Body of pancreas (tissue), 4 donors: ENCODE measurements around the gene RPS4Y1. TPM values are rescaled to one million over a fixed set of nuclear protein-coding genes. Genes with fewer than 3 reads are reported as not detected.

Experiments used
- ATAC-seq: fragments of 150-250 bp; one replicate; pipeline ENCODE4 v1.9.1; 2016
- DNase-seq, 4 donors: peaks; one replicate each; pipeline ENCODE4 v3.0.0-alpha.2; 2019
- H3K27ac ChIP-seq, 4 donors: fragments of 200-600 bp; sonication (generic); 1 replicate in 3 of 4; 2 replicates in 1 of 4; pipeline versions ENCODE4 v1.5.1 to v1.6.1; 2016 to 2019; ENCODE audit warnings: mild to moderate bottlenecking in 1 of 4, mixed read lengths in 1 of 4, moderate library complexity in 1 of 4
- H3K27me3 ChIP-seq, 2 donors: fragments of 200-600 bp; sonication (generic); one replicate each; pipeline ENCODE4 v1.6.0; 2016; ENCODE audit warnings: mild to moderate bottlenecking in 1 of 2
- H3K36me3 ChIP-seq, 2 donors: fragments of 200-600 bp; sonication (generic); replicated peaks in 1 of 2; 2 replicates each; pipeline ENCODE4 v1.5.1; 2016; ENCODE audit warnings: low read depth in 2 of 2; ENCODE audit not compliant: insufficient read depth in 1 of 2
- H3K4me1 ChIP-seq: fragments of 200-600 bp; sonication (generic); one replicate; pipeline ENCODE4 v1.6.0; 2016
- H3K4me3 ChIP-seq, 2 donors: fragments of 200-600 bp; sonication (generic); 1 replicate in 1 of 2; 2 replicates in 1 of 2; pipeline ENCODE4 v1.5.1; 2016 to 2019
- H3K9me3 ChIP-seq, 3 donors: fragments of 200-600 bp; sonication (generic); 1 replicate in 2 of 3; 2 replicates in 1 of 3; pipeline ENCODE4 v1.5.1; 2016
- CTCF ChIP-seq, 7 experiments: fragments of 450-650 bp in 4 of 7; fragments of 200-600 bp in 3 of 7; sonication (generic) in 3 of 7; IDR thresholded peaks; one replicate each; pipeline ENCODE4 v1.5.1; 2016 to 2019; ENCODE audit warnings: antibody characterized with exemption in 7 of 7
- POLR2A ChIP-seq, 3 donors: fragments of 450-650 bp; IDR thresholded peaks; one replicate each; pipeline ENCODE4 v1.6.1; 2016; ENCODE audit warnings: antibody characterized with exemption in 3 of 3, mild to moderate bottlenecking in 2 of 3
- WGBS, 2 donors: methylation state at CpG; one replicate each; pipeline ENCODE4 v1.1.5; 2017; 5-methylcytosine and 5-hydroxymethylcytosine counted together
- intact Hi-C: fragments of 100-400 bp; cut with DNase I; formaldehyde crosslinking; loops from one replicate; pipeline ENCODE4 v1.15.1; 2023
- total RNA-seq, 2 donors: library from RNA; depleted of rRNA; stranded (reverse); fragments of >200 nt; gene quantifications; one replicate each; pipeline ENCODE4 v1.1.0, GENCODE V29; 2016

Gene RPS4Y1
- total RNA-seq, 2 donors from 2014 or later = not detected

- 42 to 46% methylated on average over 2 to 4 of the region's 4 CpGs for WGBS, 2 donors
- DNase-seq (peak in 2 of 4 donors; percentile 65 to 85), ATAC-seq (peak; percentile 91)
- TF ChIP-seq CTCF (IDR thresholded peaks at IDR 0.05) (no peak), POLR2A (IDR thresholded peaks at IDR 0.05) (no peak)
- no peak overlapping the region for H3K4me3 ChIP-seq
- H3K9me3 ChIP-seq = no peaks in the 10 kb centered on the region
- peak overlapping the region in 1 of 4 donors; percentile 6 for H3K27ac ChIP-seq
- no peaks in the 10 kb centered on the region for H3K27me3 ChIP-seq
- H3K36me3 ChIP-seq = no peaks in the 10 kb centered on the region
- peaks cover 22% of the 10 kb centered on the region for H3K4me1 ChIP-seq
- intact Hi-C loops = no loop called here
Measured at GRCh38 chrY:2846791-2847190, 5.4 kb downstream of the RPS4Y1 start.

DNA sequence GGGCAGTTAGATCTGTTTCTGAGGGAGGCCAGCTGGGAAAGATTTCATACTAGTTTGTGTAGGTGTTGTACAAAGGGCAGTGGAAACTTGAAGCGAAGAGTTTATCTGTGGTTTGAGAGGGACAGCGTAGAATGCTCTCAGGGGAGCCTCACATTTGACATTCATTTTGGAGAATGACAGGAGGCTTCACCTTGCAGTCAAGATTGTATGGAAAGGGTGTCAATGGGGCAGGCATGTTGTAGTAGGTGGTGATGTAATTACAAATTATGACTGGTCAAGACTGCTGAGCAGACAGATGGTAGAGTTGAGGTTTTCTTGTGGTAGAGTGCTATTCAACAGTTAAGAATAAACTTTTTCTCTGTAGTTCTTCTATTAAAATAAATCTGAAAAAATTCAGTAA, 7.0 kb downstream of the RPS4Y1 start:
- Histone ChIP-seq H3K4me3 (no peak overlapping the region), H3K27ac (no peak overlapping the region), H3K27me3 (no peaks in the 10 kb centered on the region), H3K36me3 (no peaks in the 10 kb centered on the region), H3K9me3 (no peaks in the 10 kb centered on the region), H3K4me1 (peaks cover 25% of the 10 kb centered on the region)
- 82 to 93% methylated on average over 2 of the region's 2 CpGs for WGBS, 2 donors
- no peak for DNase-seq
- ATAC-seq = no peak
- TF ChIP-seq POLR2A (IDR thresholded peaks at IDR 0.05) (no peak), CTCF (IDR thresholded peaks at IDR 0.05) (no peak)
- intact Hi-C loops = no loop called here

GRCh38 chrY:2849368-2849767, 8.0 kb downstream of the RPS4Y1 start:
- Histone ChIP-seq H3K4me1 (peaks cover 32% of the 10 kb centered on the region), H3K36me3 (no peaks in the 10 kb centered on the region), H3K9me3 (no peaks in the 10 kb centered on the region), H3K4me3 (no peak overlapping the region), H3K27me3 (no peaks in the 10 kb centered on the region), H3K27ac (no peak overlapping the region)
- 90 to 100% methylated on average over 1 of the region's 1 CpG for WGBS, 2 donors
- TF ChIP-seq CTCF (IDR thresholded peaks at IDR 0.05) (no peak), POLR2A (IDR thresholded peaks at IDR 0.05) (no peak)
- no peak for ATAC-seq
- intact Hi-C loops = no loop called here
- DNase-seq = no peak

DNA sequence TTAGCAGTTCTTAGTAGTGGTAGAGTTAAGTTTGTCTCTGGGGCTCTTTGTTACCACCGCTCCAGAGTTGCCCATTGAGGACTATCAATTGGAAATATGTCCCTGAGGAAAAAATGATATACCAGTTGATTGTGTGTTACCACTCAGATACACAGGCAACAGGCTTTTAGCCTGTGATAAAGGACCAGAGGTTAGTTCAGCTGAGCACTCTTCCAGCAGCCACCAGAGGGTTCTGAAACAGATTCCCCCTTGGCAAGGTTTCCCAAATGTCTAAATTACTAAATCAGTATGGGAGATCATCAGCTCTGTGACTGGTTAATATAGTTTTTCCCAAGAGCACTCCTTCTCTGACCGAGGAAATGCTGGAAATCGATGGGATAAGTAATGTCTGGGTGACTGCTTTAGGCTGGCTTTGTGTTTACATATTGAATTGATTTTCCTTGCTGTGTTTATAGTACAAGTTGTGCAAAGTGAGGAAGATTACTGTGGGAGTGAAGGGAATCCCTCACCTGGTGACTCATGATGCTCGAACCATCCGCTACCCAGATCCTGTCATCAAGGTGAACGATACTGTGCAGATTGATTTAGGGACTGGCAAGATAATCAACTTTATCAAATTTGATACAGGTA, 12.9 kb downstream of the RPS4Y1 start:
- no peaks in the 10 kb centered on the region for H3K9me3 ChIP-seq
- H3K36me3 ChIP-seq = no peaks in the 10 kb centered on the region
- intact Hi-C loops = no loop called here
- peak overlapping the region in 2 of 4 donors; percentile 11 to 36 for H3K27ac ChIP-seq
- TF ChIP-seq POLR2A (IDR thresholded peaks at IDR 0.05) (no peak), CTCF (IDR thresholded peaks at IDR 0.05) (no peak)
- no peak overlapping the region for H3K4me3 ChIP-seq
- no peak for DNase-seq
- no peaks in the 10 kb centered on the region for H3K27me3 ChIP-seq
- ATAC-seq = peak; percentile 89
- H3K4me1 ChIP-seq = peaks cover 39% of the 10 kb centered on the region
- WGBS, 2 donors = 22 to 40% methylated on average over 5 to 6 of the region's 6 CpGs

- no peak overlapping the region for H3K4me3 ChIP-seq
- no peaks in the 10 kb centered on the region for H3K36me3 ChIP-seq
- no peaks in the 10 kb centered on the region for H3K27me3 ChIP-seq
- no peak for ATAC-seq
- peaks cover 28% of the 10 kb centered on the region for H3K4me1 ChIP-seq
- intact Hi-C loops = no loop called here
- TF ChIP-seq CTCF (IDR thresholded peaks at IDR 0.05) (no peak), POLR2A (IDR thresholded peaks at IDR 0.05) (no peak)
- no peak overlapping the region for H3K27ac ChIP-seq
- 90% methylated on average over 5 of the region's 5 CpGs for WGBS, 2 donors
- DNase-seq = no peak
- H3K9me3 ChIP-seq = no peaks in the 10 kb centered on the region
Measured at GRCh38 chrY:2857068-2857467, 15.7 kb downstream of the RPS4Y1 start.
